ENCODE results near the gene PLLP.
"Not testable (repeated sequence)": the region's sequence is repeated elsewhere in the genome, so short reads cannot be mapped to it uniquely, and the experiment has no call there.

PLLP gene

DNA sequence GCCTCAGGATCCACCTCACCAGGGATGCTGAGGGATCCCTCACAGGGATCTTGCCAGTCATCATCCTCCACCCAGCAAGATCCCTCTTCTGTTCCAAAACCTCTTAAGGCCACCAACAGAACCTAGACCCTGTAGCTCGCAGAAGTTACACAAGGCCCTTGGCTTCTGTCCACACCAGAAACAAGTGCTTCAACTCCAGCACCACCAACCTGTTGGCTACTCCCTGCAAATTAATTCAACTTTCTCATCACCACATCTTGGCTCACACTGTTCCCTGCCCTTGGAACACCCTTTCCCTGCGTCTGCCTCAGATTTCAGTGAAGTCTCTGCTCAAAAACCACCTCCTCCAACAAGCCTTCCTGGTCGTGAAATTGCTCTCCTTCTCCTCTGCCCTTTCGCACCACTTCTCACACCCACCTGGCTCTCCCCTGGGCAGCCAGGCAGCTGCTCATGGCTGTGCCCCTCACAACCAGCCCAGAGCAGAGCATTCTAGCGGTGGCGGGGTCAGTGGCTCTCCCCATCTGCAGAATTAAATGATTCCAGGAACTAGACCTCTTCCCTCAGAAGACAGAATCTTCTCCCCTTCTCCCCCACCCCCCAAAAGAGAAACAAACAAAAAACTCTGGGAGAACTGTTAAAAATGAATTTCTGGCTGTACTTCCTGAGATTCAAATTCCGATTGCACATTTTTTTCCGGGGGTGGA is 1.8 kb downstream of the PLLP start:
- TF ChIP-seq, protein P1, sequence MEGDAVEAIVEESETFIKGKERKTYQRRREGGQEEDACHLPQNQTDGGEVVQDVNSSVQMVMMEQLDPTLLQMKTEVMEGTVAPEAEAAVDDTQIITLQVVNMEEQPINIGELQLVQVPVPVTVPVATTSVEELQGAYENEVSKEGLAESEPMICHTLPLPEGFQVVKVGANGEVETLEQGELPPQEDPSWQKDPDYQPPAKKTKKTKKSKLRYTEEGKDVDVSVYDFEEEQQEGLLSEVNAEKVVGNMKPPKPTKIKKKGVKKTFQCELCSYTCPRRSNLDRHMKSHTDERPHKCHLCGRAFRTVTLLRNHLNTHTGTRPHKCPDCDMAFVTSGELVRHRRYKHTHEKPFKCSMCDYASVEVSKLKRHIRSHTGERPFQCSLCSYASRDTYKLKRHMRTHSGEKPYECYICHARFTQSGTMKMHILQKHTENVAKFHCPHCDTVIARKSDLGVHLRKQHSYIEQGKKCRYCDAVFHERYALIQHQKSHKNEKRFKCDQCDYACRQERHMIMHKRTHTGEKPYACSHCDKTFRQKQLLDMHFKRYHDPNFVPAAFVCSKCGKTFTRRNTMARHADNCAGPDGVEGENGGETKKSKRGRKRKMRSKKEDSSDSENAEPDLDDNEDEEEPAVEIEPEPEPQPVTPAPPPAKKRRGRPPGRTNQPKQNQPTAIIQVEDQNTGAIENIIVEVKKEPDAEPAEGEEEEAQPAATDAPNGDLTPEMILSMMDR (IDR thresholded peaks at IDR 0.05), result no peak
- peak; percentile 21 for DNase-seq (ENCODE audit: low spot score)
- Histone ChIP-seq H3K4me3 (no peak overlapping the region), H3K27ac (no peak overlapping the region)

DNA sequence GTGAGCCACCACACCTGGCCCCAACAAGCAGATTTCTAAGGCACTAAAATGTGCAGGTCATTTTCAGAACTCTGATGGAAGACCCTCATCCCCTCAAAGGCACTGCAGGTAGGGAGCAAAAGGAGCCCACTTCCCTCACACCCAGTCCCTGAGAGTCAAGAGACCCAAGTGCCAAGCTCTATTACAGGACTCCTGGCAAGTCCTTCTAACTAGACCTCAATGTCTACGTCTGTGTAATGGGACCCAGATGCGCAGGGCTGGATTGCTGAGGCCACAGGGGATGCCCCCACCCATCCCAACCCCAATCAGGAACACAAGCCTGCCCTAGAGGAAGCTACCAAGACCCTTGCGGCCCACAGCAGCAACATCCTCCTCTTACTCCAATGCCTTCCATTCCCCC is 2.7 kb downstream of the PLLP start:
- no peak overlapping the region for H3K4me3 ChIP-seq
- DNase-seq (ENCODE audit: low spot score), result no peak
- H3K27ac ChIP-seq, result no peak overlapping the region
- TF ChIP-seq, protein P1 (IDR thresholded peaks at IDR 0.05), result no peak

DNA sequence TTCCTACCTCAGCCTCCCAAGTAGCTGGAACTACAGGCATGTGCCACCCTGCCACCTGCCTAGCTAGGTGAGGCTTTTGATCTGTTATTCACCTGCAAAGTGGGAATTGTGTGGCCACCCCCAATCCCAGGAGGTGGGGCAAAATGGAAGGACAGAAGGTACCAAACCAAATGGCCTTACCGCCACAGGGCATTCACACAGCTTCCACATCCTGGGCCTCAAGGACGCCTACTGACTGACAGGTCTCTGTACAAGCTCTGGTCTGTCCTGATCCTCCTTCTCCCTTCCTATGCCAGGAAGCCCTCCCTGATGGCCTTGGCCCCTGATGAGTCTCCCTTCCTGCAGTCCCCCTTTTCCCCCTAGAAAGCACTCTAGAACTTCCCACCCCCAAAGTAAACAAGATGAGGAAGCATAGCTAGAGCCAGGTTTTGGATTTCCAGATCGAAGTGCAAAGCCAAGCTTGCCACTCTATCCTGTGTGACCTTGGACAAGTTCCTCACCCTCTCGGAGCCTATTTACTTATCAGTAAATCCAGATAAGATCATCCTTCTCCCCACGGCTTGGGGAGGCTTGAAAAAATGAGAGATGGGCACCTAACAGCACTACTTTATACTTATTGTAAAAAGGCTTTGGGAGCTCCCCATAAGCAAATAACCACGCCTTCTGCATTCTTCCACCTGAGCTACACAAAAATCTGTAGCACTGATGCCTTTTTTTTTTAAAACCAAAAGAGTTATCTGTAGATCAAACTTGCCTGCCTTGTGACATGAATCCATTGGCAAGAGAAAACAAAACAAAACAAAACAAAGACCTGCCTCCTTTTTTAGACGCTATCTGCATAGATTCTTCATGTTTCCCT is 4.5 kb downstream of the PLLP start:
- Histone ChIP-seq H3K27ac (no peak overlapping the region), H3K4me3 (no peak overlapping the region)
- TF ChIP-seq, protein P1 (IDR thresholded peaks at IDR 0.05), result no peak
- DNase-seq (ENCODE audit: low spot score), result no peak

DNA sequence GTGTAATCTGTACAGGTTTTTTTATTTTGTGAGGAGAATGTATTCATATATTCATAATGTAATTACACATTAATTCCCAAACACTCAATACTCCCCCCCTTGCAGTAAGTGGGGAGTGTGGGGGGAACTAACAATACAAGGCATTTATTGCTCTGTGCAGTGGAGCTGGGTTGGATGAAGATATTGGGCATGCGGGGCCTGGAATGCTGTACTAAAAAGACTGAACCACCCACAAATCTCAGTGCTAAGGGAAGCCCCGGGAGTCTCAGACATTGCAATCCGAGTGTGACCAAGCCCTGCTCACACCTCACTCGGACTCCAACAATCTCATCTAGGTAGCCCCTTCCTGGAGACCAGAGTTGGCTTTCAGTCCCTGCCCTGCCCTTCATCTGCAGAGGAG is 6.0 kb downstream of the PLLP start:
- H3K27ac ChIP-seq, result no peak overlapping the region
- TF ChIP-seq, protein P1 (IDR thresholded peaks at IDR 0.05), result no peak
- no peak overlapping the region for H3K4me3 ChIP-seq
- peak; percentile 61 for DNase-seq (ENCODE audit: low spot score)

DNA sequence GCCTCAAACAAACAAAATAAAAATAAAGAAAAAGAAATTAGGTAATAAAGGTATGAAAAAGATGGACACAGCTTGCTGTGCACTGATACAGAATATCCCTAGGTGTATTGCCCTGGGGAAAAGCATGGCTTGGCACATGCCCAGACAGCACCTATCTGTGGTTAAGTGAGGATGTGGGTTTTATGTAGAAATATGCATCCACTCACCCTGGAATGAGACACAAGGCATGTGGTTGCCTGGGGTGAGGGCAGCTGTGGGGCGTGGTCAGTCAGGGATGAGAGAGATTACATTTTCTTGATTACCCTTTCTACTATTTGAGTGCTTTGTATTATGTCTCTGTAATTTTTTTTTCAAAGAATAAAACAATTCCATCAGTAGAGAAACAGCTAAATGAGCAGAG is 6.9 kb downstream of the PLLP start:
- H3K27ac ChIP-seq, result no peak overlapping the region

DNA sequence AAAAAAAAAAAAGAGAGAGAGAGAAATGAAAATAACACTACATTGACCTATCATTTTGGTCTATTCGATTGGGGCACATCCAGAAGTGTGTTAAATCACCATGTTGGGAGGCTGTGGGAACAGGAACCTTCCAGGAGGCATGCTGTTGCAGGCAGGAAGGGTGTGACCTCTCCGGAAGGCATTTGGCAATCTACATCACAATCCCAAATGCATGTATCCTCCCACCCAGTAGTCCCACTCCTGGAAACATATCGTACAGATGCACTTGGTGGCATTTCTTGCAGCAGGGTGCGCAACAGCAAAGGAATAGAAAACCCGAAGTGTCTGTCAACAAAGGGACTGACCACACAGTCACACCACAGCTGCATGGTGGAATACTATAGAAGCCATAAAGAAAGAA is 7.9 kb downstream of the PLLP start:
- DNase-seq (ENCODE audit: low spot score), result peak; percentile 29
- no peak overlapping the region for H3K27ac ChIP-seq
- no peak overlapping the region for H3K4me3 ChIP-seq
- TF ChIP-seq, protein P1 (IDR thresholded peaks at IDR 0.05), result no peak

More for the DNA sequence above, 6.9 kb downstream of the PLLP start:
- H3K4me3 ChIP-seq, result no peak overlapping the region
- DNase-seq (ENCODE audit: low spot score), result no peak
- TF ChIP-seq, protein P1 (IDR thresholded peaks at IDR 0.05), result no peak

DNA sequence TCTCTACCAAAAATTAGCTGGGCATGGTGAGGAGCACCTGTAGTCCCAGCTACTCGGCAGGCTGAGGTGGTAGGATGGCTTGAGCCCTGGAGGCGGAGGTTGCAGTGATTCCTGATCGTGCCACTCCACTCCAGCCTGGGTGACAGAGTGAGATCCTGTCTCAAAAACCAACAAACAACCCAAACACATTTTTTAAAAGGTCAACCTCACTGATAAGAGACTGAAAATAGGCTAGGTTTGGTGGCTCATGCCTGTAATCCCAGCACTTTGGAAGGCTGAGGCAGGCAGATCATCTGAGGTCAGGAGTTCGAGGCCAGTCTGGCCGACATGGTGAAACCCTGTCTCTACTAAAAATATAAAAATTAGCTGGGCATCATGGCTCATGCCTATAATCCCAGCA is 8.5 kb downstream of the PLLP start:
- DNase-seq (ENCODE audit: low spot score); H3K4me3 ChIP-seq; H3K27ac ChIP-seq: not testable (repeated sequence)

Data from coronary artery (tissue), 2 donors.